DND-41 (cell line): ENCODE data around the gene ZDHHC22.

Experiments
- ATAC-seq: fragments of 200-7000 bp; cut with Tn5 transposase; 3 replicates; pipeline ENCODE4 v1.9.1; 2021; ENCODE audit warnings: low read depth; ENCODE audit not compliant: insufficient read depth
- DNase-seq: peaks from one replicate; pipeline ENCODE4 v3.0.0-alpha.2; 2020
- H2AFZ ChIP-seq: 2 replicates; pipeline ENCODE4 v1.6.0; 2012; ENCODE audit warnings: low read depth, low read length
- H3K27ac ChIP-seq: 2 replicates; pipeline ENCODE4 v1.5.1; 2012; ENCODE audit warnings: low read length, inconsistent platforms
- H3K27me3 ChIP-seq: fragments of 200-600 bp; sonication (generic); 2 replicates; pipeline ENCODE4 v1.6.0; 2012; ENCODE audit warnings: low read length, mild to moderate bottlenecking, inconsistent platforms; ENCODE audit not compliant: insufficient read depth, poor library complexity
- H3K36me3 ChIP-seq: 2 replicates; pipeline ENCODE4 v1.5.1; 2012; ENCODE audit warnings: low read length, inconsistent platforms; ENCODE audit not compliant: insufficient read depth
- H3K4me1 ChIP-seq: 2 replicates; pipeline ENCODE4 v1.5.1; 2012; ENCODE audit warnings: mild to moderate bottlenecking, low read length; ENCODE audit not compliant: insufficient read depth
- H3K4me2 ChIP-seq: 2 replicates; pipeline ENCODE4 v1.6.0; 2012; ENCODE audit warnings: mild to moderate bottlenecking, moderate library complexity, low read length, inconsistent platforms; ENCODE audit not compliant: insufficient read depth
- H3K4me3 ChIP-seq, 2 experiments: fragments of 200-600 bp in 1 of 2; shearing (Covaris generic) in 1 of 2; 2 replicates each; pipeline ENCODE4 v1.5.1; 2012 to 2016; ENCODE audit warnings: inconsistent platforms in 2 of 2, low read length in 2 of 2, mild to moderate bottlenecking in 2 of 2, low read depth in 1 of 2, moderate library complexity in 1 of 2
- H3K79me2 ChIP-seq: 2 replicates; pipeline ENCODE4 v1.6.0; 2012; ENCODE audit warnings: low read length, inconsistent platforms; ENCODE audit not compliant: insufficient read depth
- H3K9ac ChIP-seq: 2 replicates; pipeline ENCODE4 v1.6.0; 2012; ENCODE audit warnings: low read depth, mild to moderate bottlenecking, inconsistent platforms, low read length, moderate library complexity
- H3K9me3 ChIP-seq: 2 replicates; pipeline ENCODE4 v1.5.1; 2012; ENCODE audit warnings: low read length, moderate library complexity, mild to moderate bottlenecking, inconsistent platforms; ENCODE audit not compliant: insufficient read depth, severe bottlenecking
- H4K20me1 ChIP-seq: 2 replicates; pipeline ENCODE4 v1.6.0; 2012; ENCODE audit warnings: low read length; ENCODE audit not compliant: insufficient read depth
- CTCF ChIP-seq: IDR thresholded peaks from 2 replicates; pipeline ENCODE4 v1.5.1; 2012; ENCODE audit warnings: borderline replicate concordance, low read length, moderate library complexity, mild to moderate bottlenecking; ENCODE audit not compliant: poor library complexity, severe bottlenecking; ENCODE audit errors: extremely low read depth
- EZH2 ChIP-seq: IDR thresholded peaks from 3 replicates; pipeline ENCODE4 v1.6.1; 2012; ENCODE audit warnings: borderline replicate concordance, low read depth, mild to moderate bottlenecking, moderate library complexity, low read length, inconsistent platforms; ENCODE audit not compliant: severe bottlenecking

The ZDHHC22 gene

GRCh38 chr14:77111021-77111420 is 30.6 kb downstream of the ZDHHC22 start:
- Histone ChIP-seq H3K9me3 (no peaks in the 10 kb centered on the region), H3K27me3 (no peaks in the 10 kb centered on the region), H4K20me1 (0 out of 2 replicates have a peak, but pooled peaks cover 2% of the 10 kb centered on the region), H2AFZ (no peak overlapping the region), H3K4me2 (no peak overlapping the region), H3K4me3 (no peak overlapping the region), H3K79me2 (no peaks in the 10 kb centered on the region), H3K9ac (no peak overlapping the region), H3K4me1 (no peaks in the 10 kb centered on the region), H3K36me3 (peaks cover 68% of the 10 kb centered on the region), H3K27ac (no peak overlapping the region)
- ATAC-seq (no peak), DNase-seq (no peak)
- no peak for TF ChIP-seq CTCF
- no peak for TF ChIP-seq EZH2

GRCh38 chr14:77110286-77110685 is 31.3 kb downstream of the ZDHHC22 start:
- H3K9me3 ChIP-seq = no peaks in the 10 kb centered on the region
- no peak overlapping the region for H3K9ac ChIP-seq
- H3K79me2 ChIP-seq = no peaks in the 10 kb centered on the region
- no peak overlapping the region for H3K27ac ChIP-seq
- H2AFZ ChIP-seq = no peak overlapping the region
- peaks cover 74% of the 10 kb centered on the region for H3K36me3 ChIP-seq
- no peaks in the 10 kb centered on the region for H3K27me3 ChIP-seq
- DNase-seq (no peak), ATAC-seq (no peak)
- no peak overlapping the region for H3K4me2 ChIP-seq
- H3K4me1 ChIP-seq = no peaks in the 10 kb centered on the region
- H3K4me3 ChIP-seq = no peak overlapping the region
- TF ChIP-seq CTCF (no peak), EZH2 (no peak)
- H4K20me1 ChIP-seq = 0 out of 2 replicates have a peak, but pooled peaks cover 2% of the 10 kb centered on the region

- H3K9me3 ChIP-seq = no peaks in the 10 kb centered on the region
- ATAC-seq = no peak
- H3K4me1 ChIP-seq = no peaks in the 10 kb centered on the region
- 0 out of 2 replicates have a peak, but pooled peaks cover 2% of the 10 kb centered on the region for H4K20me1 ChIP-seq
- H3K79me2 ChIP-seq = no peaks in the 10 kb centered on the region
- H3K4me2 ChIP-seq = no peak overlapping the region
- peaks cover 70% of the 10 kb centered on the region for H3K36me3 ChIP-seq
- H3K9ac ChIP-seq = no peak overlapping the region
- no peaks in the 10 kb centered on the region for H3K27me3 ChIP-seq
- H2AFZ ChIP-seq = no peak overlapping the region
- DNase-seq = no peak
- TF ChIP-seq EZH2 (no peak), CTCF (no peak)
- no peak overlapping the region for H3K4me3 ChIP-seq
- no peak overlapping the region for H3K27ac ChIP-seq
These were observed 31.9 kb downstream of the ZDHHC22 start for GRCh38 chr14:77109656-77110055.

GRCh38 chr14:77108753-77109152 is 32.8 kb downstream of the ZDHHC22 start:
- 0 out of 2 replicates have a peak, but pooled peaks cover 2% of the 10 kb centered on the region for H4K20me1 ChIP-seq

More at GRCh38 chr14:77108753-77109152, 32.8 kb downstream of the ZDHHC22 start:
- H3K4me1 ChIP-seq = no peaks in the 10 kb centered on the region
- no peaks in the 10 kb centered on the region for H3K27me3 ChIP-seq
- no peak overlapping the region for H3K4me3 ChIP-seq
- H3K27ac ChIP-seq = no peak overlapping the region
- no peaks in the 10 kb centered on the region for H3K9me3 ChIP-seq
- H3K9ac ChIP-seq = no peak overlapping the region
- peaks cover 61% of the 10 kb centered on the region for H3K36me3 ChIP-seq
- DNase-seq (no peak), ATAC-seq (no peak)
- peaks cover 7% of the 10 kb centered on the region for H3K79me2 ChIP-seq
- H2AFZ ChIP-seq = no peak overlapping the region
- no peak overlapping the region for H3K4me2 ChIP-seq
- TF ChIP-seq CTCF = no peak
- no peak for TF ChIP-seq EZH2
